ENCODE results near the gene TMEM98. TPM values are rescaled to one million over a fixed set of nuclear protein-coding genes. Genes with fewer than 3 reads are reported as not detected.

The TMEM98 gene
- polyA plus RNA-seq, 3 donors = not detected

DNA sequence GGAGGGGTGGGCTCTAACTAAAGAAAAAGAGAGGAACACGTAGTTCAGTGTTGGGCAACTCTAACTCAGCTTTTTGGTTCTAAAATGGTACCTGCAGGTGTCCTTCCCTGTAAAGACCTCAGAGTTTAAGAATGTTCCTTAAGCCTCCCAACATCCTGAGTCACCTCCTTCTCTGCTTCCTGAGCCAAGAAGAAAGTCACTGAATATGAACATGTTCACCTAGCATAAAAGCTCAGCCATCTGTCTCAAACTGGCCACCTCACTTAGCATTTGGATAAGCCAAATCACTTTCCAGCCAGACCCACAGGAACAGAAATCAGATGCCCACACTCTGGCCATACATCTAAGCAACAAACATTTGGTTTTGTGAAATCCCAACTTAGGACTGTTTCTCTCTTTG, 3.7 kb downstream of the TMEM98 start:
- Histone ChIP-seq H2AFZ (ENCODE audit: insufficient read depth, low read depth, low read length, poor library complexity, severe bottlenecking) (no peak overlapping the region), H3K9me3 (replicated peaks in 1 of 2; ENCODE audit: control insufficient read depth in 1 of 2, insufficient read depth in 1 of 2, low read length in 2 of 2) (peaks cover 0 to 12% of the 10 kb centered on the region in 2 donors), H3K79me2 (ENCODE audit: insufficient read depth, low read length) (no peaks in the 10 kb centered on the region), H4K20me1 (ENCODE audit: insufficient read depth, low read length) (no peaks in the 10 kb centered on the region), H3K27ac (ENCODE audit: low read depth in 1 of 2, low read length in 2 of 2) (no peak overlapping the region), H3K4me1 (ENCODE audit: control insufficient read depth in 1 of 2, insufficient read depth in 2 of 2, low read length in 2 of 2) (no peaks in the 10 kb centered on the region), H3K36me3 (replicated peaks in 1 of 2; ENCODE audit: control insufficient read depth in 1 of 2, insufficient read depth in 2 of 2, low read length in 2 of 2) (no peaks in the 10 kb centered on the region), H3K9ac (ENCODE audit: insufficient read depth, low read length, poor library complexity, severe bottlenecking) (no peak overlapping the region), H3K4me2 (replicated peaks; ENCODE audit: extremely low read depth, low read length, poor library complexity, severe bottlenecking) (no peak overlapping the region), H3K27me3 (ENCODE audit: control insufficient read depth in 2 of 2, insufficient read depth in 2 of 2, low read length in 2 of 2) (peaks cover 35 to 38% of the 10 kb centered on the region in 2 donors), H3K4me3 (replicated peaks in 1 of 3; ENCODE audit: low read depth in 2 of 3, low read length in 3 of 3) (no peak overlapping the region)
- TF ChIP-seq, protein P1, sequence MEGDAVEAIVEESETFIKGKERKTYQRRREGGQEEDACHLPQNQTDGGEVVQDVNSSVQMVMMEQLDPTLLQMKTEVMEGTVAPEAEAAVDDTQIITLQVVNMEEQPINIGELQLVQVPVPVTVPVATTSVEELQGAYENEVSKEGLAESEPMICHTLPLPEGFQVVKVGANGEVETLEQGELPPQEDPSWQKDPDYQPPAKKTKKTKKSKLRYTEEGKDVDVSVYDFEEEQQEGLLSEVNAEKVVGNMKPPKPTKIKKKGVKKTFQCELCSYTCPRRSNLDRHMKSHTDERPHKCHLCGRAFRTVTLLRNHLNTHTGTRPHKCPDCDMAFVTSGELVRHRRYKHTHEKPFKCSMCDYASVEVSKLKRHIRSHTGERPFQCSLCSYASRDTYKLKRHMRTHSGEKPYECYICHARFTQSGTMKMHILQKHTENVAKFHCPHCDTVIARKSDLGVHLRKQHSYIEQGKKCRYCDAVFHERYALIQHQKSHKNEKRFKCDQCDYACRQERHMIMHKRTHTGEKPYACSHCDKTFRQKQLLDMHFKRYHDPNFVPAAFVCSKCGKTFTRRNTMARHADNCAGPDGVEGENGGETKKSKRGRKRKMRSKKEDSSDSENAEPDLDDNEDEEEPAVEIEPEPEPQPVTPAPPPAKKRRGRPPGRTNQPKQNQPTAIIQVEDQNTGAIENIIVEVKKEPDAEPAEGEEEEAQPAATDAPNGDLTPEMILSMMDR (IDR thresholded peaks at IDR 0.05) = no peak
- Mint-ChIP-seq H3K4me1 (peaks cover 4% of the 10 kb centered on the region), H3K9me3 (peaks cover 0 to 2% (median 0%) of the 10 kb centered on the region in 7 donors), H3K36me3 (no peaks in the 10 kb centered on the region), H3K27ac (no peak overlapping the region), H3K4me3 (no peak overlapping the region), H3K27me3 (ENCODE audit: low read depth in 3 of 3) (peaks cover 14 to 27% (median 19%) of the 10 kb centered on the region in 3 donors)
- DNase-seq = no peak
- intact Hi-C loops (cut with micrococcal nuclease) = loop anchor here in 1 of 2 donors (10.0 kb wide), 1 partner anchor 147 kb away; no protein-coding TSS in a partner anchor
- 100% methylated on average over 1 of the region's 1 CpG for WGBS (ENCODE audit: insufficient coverage)

DNA sequence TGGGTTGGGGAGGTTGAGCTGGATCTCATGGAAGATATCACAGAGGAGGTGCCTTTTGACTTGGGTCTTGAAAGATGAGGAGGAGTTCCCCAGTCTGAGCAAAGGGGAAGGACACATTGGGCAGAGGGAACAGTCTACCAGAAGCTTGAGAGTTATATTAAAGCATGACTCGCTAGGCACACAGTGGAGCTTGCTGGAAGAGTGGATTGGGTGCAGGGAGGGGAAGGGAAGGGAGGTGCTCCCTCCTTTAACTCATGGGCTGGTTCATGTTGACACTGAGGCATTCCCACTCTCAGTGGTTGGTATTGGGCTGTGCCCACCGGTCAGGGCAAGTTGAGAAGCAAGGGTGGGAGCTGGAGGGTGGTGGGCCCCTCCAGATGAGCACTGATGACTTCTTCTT, 5.9 kb downstream of the TMEM98 start:
- DNase-seq = no peak
- WGBS (ENCODE audit: insufficient coverage) = 80% methylated on average over 2 of the region's 2 CpGs
- no peak overlapping the region for H2AFZ ChIP-seq (ENCODE audit: insufficient read depth, low read depth, low read length, poor library complexity, severe bottlenecking)
- no peak overlapping the region for H3K9ac ChIP-seq (ENCODE audit: insufficient read depth, low read length, poor library complexity, severe bottlenecking)
- intact Hi-C loops (cut with micrococcal nuclease) = loop anchor here in 1 of 2 donors (10.0 kb wide), 1 partner anchor 149 kb away; no protein-coding TSS in a partner anchor
- Mint-ChIP-seq H3K27ac (no peak overlapping the region), H3K9me3 (peaks cover 0 to 2% (median 0%) of the 10 kb centered on the region in 7 donors), H3K4me3 (peak overlapping the region in 1 of 2 donors; percentile 9), H3K4me1 (peaks cover 3% of the 10 kb centered on the region), H3K36me3 (no peaks in the 10 kb centered on the region), H3K27me3 (ENCODE audit: low read depth in 3 of 3) (peaks cover 6 to 22% (median 11%) of the 10 kb centered on the region in 3 donors)
- H3K4me1 ChIP-seq (ENCODE audit: control insufficient read depth in 1 of 2, insufficient read depth in 2 of 2, low read length in 2 of 2) = no peaks in the 10 kb centered on the region
- no peak overlapping the region for H3K4me2 ChIP-seq (replicated peaks; ENCODE audit: extremely low read depth, low read length, poor library complexity, severe bottlenecking)
- H3K9me3 ChIP-seq (replicated peaks in 1 of 2; ENCODE audit: control insufficient read depth in 1 of 2, insufficient read depth in 1 of 2, low read length in 2 of 2) = peaks cover 0 to 5% of the 10 kb centered on the region in 2 donors
- no peak overlapping the region for H3K27ac ChIP-seq (ENCODE audit: low read depth in 1 of 2, low read length in 2 of 2)
- no peaks in the 10 kb centered on the region for H3K36me3 ChIP-seq (replicated peaks in 1 of 2; ENCODE audit: control insufficient read depth in 1 of 2, insufficient read depth in 2 of 2, low read length in 2 of 2)
- H4K20me1 ChIP-seq (ENCODE audit: insufficient read depth, low read length) = no peaks in the 10 kb centered on the region
- H3K79me2 ChIP-seq (ENCODE audit: insufficient read depth, low read length) = no peaks in the 10 kb centered on the region
- TF ChIP-seq, protein P1 (IDR thresholded peaks at IDR 0.05) = no peak
- H3K27me3 ChIP-seq (ENCODE audit: control insufficient read depth in 2 of 2, insufficient read depth in 2 of 2, low read length in 2 of 2) = peaks cover 19 to 21% of the 10 kb centered on the region in 2 donors
- H3K4me3 ChIP-seq (replicated peaks in 1 of 3; ENCODE audit: low read depth in 2 of 3, low read length in 3 of 3) = no peak overlapping the region

All from CD14-positive monocyte (primary cell).